CD14-positive monocyte (primary cell): Measurements from ENCODE around the gene DLGAP1. TPM values are rescaled to one million over a fixed set of nuclear protein-coding genes. Genes with fewer than 3 reads are reported as not detected.

ENCODE experiments used
- DNase-seq, 3 donors: peaks; one replicate each; pipeline ENCODE4 v3.0.0-alpha.2; 2011 to 2022
- H2AFZ ChIP-seq: 2 replicates; pipeline ENCODE4 v1.6.0; 2012; ENCODE audit warnings: mild to moderate bottlenecking, low read depth, low read length, inconsistent platforms; ENCODE audit not compliant: insufficient read depth, poor library complexity, severe bottlenecking
- H3K27ac ChIP-seq, 2 donors: 1 replicate in 1 of 2; 2 replicates in 1 of 2; pipeline ENCODE4 v1.5.1; 2012 to 2013; ENCODE audit warnings: low read length in 2 of 2, control low read depth in 1 of 2, inconsistent platforms in 1 of 2, low read depth in 1 of 2, mild to moderate bottlenecking in 1 of 2
- H3K27me3 ChIP-seq, 2 donors: one replicate each; pipeline versions ENCODE4 v1.6.0 to v1.6.1; 2011 to 2013; ENCODE audit warnings: low read length in 2 of 2; ENCODE audit not compliant: control insufficient read depth in 2 of 2, insufficient read depth in 2 of 2
- H3K36me3 ChIP-seq, 2 donors: replicated peaks in 1 of 2; 1 replicate in 1 of 2; 2 replicates in 1 of 2; pipeline versions ENCODE4 v1.5.1 to v1.6.1; 2012 to 2013; ENCODE audit warnings: low read length in 2 of 2, control low read depth in 1 of 2, inconsistent platforms in 1 of 2, mild to moderate bottlenecking in 1 of 2; ENCODE audit not compliant: insufficient read depth in 2 of 2, control insufficient read depth in 1 of 2
- H3K4me1 ChIP-seq, 2 donors: 1 replicate in 1 of 2; 2 replicates in 1 of 2; pipeline versions ENCODE4 v1.5.1 to v1.6.1; 2012 to 2013; ENCODE audit warnings: low read length in 2 of 2, control low read depth in 1 of 2, inconsistent platforms in 1 of 2, mild to moderate bottlenecking in 1 of 2, moderate library complexity in 1 of 2; ENCODE audit not compliant: insufficient read depth in 2 of 2, control insufficient read depth in 1 of 2
- H3K4me2 ChIP-seq: replicated peaks from 2 replicates; pipeline ENCODE3; 2012; ENCODE audit warnings: low read length, moderate library complexity, mild to moderate bottlenecking; ENCODE audit not compliant: poor library complexity, severe bottlenecking; ENCODE audit errors: extremely low read depth
- H3K4me3 ChIP-seq, 3 experiments: fragments of 200-600 bp in 1 of 3; sonication (generic) in 1 of 3; replicated peaks in 1 of 3; 1 replicate in 2 of 3; 2 replicates in 1 of 3; pipeline ENCODE4 v1.5.1; 2011 to 2013; ENCODE audit warnings: low read length in 3 of 3, mild to moderate bottlenecking in 3 of 3, control low read depth in 2 of 3, low read depth in 2 of 3, inconsistent platforms in 1 of 3, moderate library complexity in 1 of 3
- H3K79me2 ChIP-seq: 2 replicates; pipeline ENCODE4 v1.6.0; 2012; ENCODE audit warnings: mild to moderate bottlenecking, control low read depth, inconsistent platforms, low read length, moderate library complexity; ENCODE audit not compliant: insufficient read depth
- H3K9ac ChIP-seq: 2 replicates; pipeline ENCODE4 v1.6.0; 2017; ENCODE audit warnings: low read length, mild to moderate bottlenecking; ENCODE audit not compliant: insufficient read depth, poor library complexity, severe bottlenecking
- H3K9me3 ChIP-seq, 2 donors: replicated peaks in 1 of 2; 1 replicate in 1 of 2; 2 replicates in 1 of 2; pipeline versions ENCODE4 v1.5.1 to v1.6.1; 2012 to 2013; ENCODE audit warnings: low read length in 2 of 2, control low read depth in 1 of 2; ENCODE audit not compliant: control insufficient read depth in 1 of 2, insufficient read depth in 1 of 2
- H4K20me1 ChIP-seq: 2 replicates; pipeline ENCODE4 v1.6.0; 2012; ENCODE audit warnings: mild to moderate bottlenecking, low read length, control low read depth, moderate library complexity; ENCODE audit not compliant: insufficient read depth
- H3K27ac Mint-ChIP-seq, 7 donors: one replicate each; pipeline ENCODE4 v1.8.0; 2020; ENCODE audit warnings: mild to moderate bottlenecking in 7 of 7, mixed read lengths in 7 of 7, moderate library complexity in 6 of 7, inconsistent platforms in 2 of 7
- H3K27me3 Mint-ChIP-seq, 3 donors: one replicate each; pipeline ENCODE4 v1.8.0; 2021 to 2022; ENCODE audit warnings: low read depth in 3 of 3, mild to moderate bottlenecking in 3 of 3, mixed read lengths in 3 of 3, moderate library complexity in 3 of 3, inconsistent platforms in 1 of 3
- H3K36me3 Mint-ChIP-seq, 2 donors: one replicate each; pipeline ENCODE4 v1.8.0; 2020; ENCODE audit warnings: mixed read lengths in 2 of 2, inconsistent platforms in 1 of 2, mild to moderate bottlenecking in 1 of 2
- H3K4me1 Mint-ChIP-seq: one replicate; pipeline ENCODE4 v1.8.0; 2020; ENCODE audit warnings: mild to moderate bottlenecking, mixed read lengths
- H3K4me3 Mint-ChIP-seq, 2 donors: one replicate each; pipeline ENCODE4 v1.8.0; 2020; ENCODE audit warnings: mild to moderate bottlenecking in 2 of 2, mixed read lengths in 2 of 2, moderate library complexity in 1 of 2
- H3K9me3 Mint-ChIP-seq, 7 donors: one replicate each; pipeline ENCODE4 v1.8.0; 2020 to 2022; ENCODE audit warnings: mixed read lengths in 7 of 7, mild to moderate bottlenecking in 6 of 7, moderate library complexity in 6 of 7, inconsistent platforms in 2 of 7
- WGBS: methylation state at CpG from one replicate; pipeline ENCODE4 v1.1.5; 2013; ENCODE audit warnings: missing lambda C conversion rate; ENCODE audit not compliant: insufficient coverage; 5-methylcytosine and 5-hydroxymethylcytosine counted together
- intact Hi-C, 2 donors: fragments of 100-400 bp; cut with micrococcal nuclease; formaldehyde crosslinking; loops; one replicate each; pipeline versions ENCODE4 v1.15.0 to v1.15.1; 2023
- polyA plus RNA-seq, 3 donors: library from polyadenylated mRNA; depleted of rRNA in 1 of 3; unstranded in 2 of 3; stranded (reverse) in 1 of 3; fragments of 300-500 nt in 2 of 3; fragments of >200 nt in 1 of 3; fragmentation: Illumina TruSeq in 2 of 3; gene quantifications; 1 replicate in 2 of 3; 2 replicates in 1 of 3; pipeline ENCODE4 v1.2.3, GENCODE V29; 2012 to 2021
- TF ChIP-seq, protein P1 (sequence below): fragments of 200-600 bp; IDR thresholded peaks from one replicate; pipeline ENCODE4 v1.8.0; 2022; ENCODE audit warnings: antibody characterized with exemption, mild to moderate bottlenecking

Gene DLGAP1
- polyA plus RNA-seq, 3 donors: 0.09 to 0.42 TPM; not detected in 1

DNA sequence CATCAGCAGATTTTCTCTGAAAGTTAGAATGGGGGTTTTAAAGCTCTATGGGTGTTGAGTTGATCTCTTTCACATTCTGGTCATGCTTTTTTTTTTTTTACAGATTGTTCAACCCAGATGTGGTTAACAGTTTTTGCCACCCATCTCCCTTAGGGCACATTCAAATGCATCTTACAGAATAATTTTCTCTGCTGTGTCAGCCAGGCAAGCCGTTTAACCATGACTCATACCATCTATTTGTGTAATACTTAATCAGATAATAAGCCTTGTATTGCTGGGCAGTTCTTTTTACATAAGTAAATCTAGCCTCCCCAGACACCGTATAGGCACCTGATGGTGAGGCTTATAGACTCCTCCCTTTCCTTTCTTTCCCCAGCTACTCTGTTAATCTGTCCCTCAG is 943.1 kb downstream of the DLGAP1 start:
- Mint-ChIP-seq H3K9me3 (no peaks in the 10 kb centered on the region), H3K36me3 (no peaks in the 10 kb centered on the region), H3K4me1 (peaks cover 4% of the 10 kb centered on the region), H3K27ac (no peak overlapping the region), H3K4me3 (no peak overlapping the region), H3K27me3 (no peaks in the 10 kb centered on the region)
- TF ChIP-seq, protein P1, sequence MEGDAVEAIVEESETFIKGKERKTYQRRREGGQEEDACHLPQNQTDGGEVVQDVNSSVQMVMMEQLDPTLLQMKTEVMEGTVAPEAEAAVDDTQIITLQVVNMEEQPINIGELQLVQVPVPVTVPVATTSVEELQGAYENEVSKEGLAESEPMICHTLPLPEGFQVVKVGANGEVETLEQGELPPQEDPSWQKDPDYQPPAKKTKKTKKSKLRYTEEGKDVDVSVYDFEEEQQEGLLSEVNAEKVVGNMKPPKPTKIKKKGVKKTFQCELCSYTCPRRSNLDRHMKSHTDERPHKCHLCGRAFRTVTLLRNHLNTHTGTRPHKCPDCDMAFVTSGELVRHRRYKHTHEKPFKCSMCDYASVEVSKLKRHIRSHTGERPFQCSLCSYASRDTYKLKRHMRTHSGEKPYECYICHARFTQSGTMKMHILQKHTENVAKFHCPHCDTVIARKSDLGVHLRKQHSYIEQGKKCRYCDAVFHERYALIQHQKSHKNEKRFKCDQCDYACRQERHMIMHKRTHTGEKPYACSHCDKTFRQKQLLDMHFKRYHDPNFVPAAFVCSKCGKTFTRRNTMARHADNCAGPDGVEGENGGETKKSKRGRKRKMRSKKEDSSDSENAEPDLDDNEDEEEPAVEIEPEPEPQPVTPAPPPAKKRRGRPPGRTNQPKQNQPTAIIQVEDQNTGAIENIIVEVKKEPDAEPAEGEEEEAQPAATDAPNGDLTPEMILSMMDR: no peak
- Histone ChIP-seq H3K4me1 (no peaks in the 10 kb centered on the region), H2AFZ (no peak overlapping the region), H3K36me3 (no peaks in the 10 kb centered on the region), H3K27ac (no peak overlapping the region), H3K27me3 (no peaks in the 10 kb centered on the region), H3K9ac (no peak overlapping the region), H4K20me1 (no peaks in the 10 kb centered on the region), H3K4me3 (no peak overlapping the region), H3K79me2 (no peaks in the 10 kb centered on the region), H3K4me2 (no peak overlapping the region), H3K9me3 (no peaks in the 10 kb centered on the region)
- intact Hi-C loops: no loop called here
- peak in 1 of 3 donors; percentile 8 for DNase-seq
- no CpG with 5 or more reads among the region's 2 CpGs for WGBS

DNA sequence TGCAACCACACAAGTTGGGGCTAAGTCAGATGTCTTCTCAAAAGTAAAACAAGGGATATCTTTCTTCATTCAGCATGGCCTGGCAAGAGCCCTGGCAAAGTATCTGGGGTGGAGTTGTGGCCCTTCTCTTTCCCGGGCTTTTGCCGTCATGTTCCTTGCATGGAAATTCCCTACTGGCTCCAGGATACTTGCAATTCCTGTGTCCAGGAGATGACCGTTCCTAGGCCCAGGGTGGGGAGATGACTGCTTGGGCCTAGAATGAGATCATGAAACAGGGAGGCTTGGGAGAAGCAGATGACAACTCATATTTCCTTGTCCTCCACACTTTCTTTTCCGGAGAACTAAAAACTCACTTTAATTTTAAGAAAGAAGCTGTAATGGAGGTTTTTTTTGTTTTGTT is 944.2 kb downstream of the DLGAP1 start:
- Histone ChIP-seq H3K9me3 (no peaks in the 10 kb centered on the region), H3K36me3 (no peaks in the 10 kb centered on the region), H3K9ac (no peak overlapping the region), H3K79me2 (no peaks in the 10 kb centered on the region), H4K20me1 (no peaks in the 10 kb centered on the region), H3K4me3 (no peak overlapping the region), H2AFZ (no peak overlapping the region), H3K4me1 (no peaks in the 10 kb centered on the region), H3K4me2 (no peak overlapping the region), H3K27me3 (no peaks in the 10 kb centered on the region), H3K27ac (no peak overlapping the region)
- no peak for DNase-seq
- Mint-ChIP-seq H3K9me3 (peaks cover 0 to under 1% (median 0%) of the 10 kb centered on the region in 7 donors), H3K27ac (no peak overlapping the region), H3K4me3 (no peak overlapping the region), H3K36me3 (no peaks in the 10 kb centered on the region), H3K27me3 (no peaks in the 10 kb centered on the region), H3K4me1 (peaks cover 4% of the 10 kb centered on the region)
- WGBS: 100% methylated on average over 2 of the region's 4 CpGs
- intact Hi-C loops: no loop called here
- TF ChIP-seq, protein P1: no peak
